A204.1 (cell line): ENCODE measurements around the gene GNAO1.
"Not testable (repeated sequence)": the region's sequence is repeated elsewhere in the genome, so short reads cannot be mapped to it uniquely, and the experiment has no call there.

Experiments used
- FAIRE-seq: peaks from 2 replicates; lab custom pipeline; 2012; peaks lifted over from hg19 to GRCh38; lab: Jason Lieb, UNC

GNAO1 gene

DNA sequence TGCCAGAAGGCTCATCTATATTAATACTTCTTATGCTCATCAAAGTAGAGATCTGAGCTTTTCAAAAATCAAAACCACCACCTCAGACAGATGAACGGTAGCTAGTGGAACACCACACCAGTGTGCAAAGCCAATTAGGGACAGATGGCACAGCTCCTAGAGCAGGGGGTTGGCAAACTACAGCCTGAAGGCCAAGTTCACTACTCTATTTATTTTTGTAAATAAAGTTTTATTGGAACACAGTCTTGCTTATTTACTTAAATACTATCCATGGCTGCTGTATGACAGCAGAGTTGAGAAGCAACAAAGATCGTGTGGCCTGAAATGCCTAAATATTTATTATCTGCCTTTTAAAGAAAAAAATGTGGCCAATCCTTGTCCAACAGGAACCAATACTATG is 177.3 kb downstream of the GNAO1 start:
- no peak for FAIRE-seq

DNA sequence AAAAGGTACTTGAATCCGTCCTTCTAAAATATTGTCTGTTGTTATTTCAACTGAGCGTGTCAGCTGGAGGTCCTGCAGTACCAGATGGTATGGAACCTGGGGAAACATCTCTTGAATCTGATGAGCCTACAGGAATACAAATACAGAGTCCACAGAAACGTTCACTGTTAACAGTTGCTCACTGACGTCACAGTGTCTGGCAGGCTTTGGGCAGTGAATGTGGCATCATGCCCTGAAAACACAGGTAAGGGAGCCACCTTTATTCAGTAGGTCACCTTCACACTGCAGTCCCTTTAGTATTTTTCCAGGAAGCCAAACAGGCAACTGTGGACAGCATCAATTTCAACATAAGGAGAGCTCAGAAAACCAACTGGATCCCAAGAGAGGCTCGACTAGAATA is 177.9 kb downstream of the GNAO1 start:
- no peak for FAIRE-seq

DNA sequence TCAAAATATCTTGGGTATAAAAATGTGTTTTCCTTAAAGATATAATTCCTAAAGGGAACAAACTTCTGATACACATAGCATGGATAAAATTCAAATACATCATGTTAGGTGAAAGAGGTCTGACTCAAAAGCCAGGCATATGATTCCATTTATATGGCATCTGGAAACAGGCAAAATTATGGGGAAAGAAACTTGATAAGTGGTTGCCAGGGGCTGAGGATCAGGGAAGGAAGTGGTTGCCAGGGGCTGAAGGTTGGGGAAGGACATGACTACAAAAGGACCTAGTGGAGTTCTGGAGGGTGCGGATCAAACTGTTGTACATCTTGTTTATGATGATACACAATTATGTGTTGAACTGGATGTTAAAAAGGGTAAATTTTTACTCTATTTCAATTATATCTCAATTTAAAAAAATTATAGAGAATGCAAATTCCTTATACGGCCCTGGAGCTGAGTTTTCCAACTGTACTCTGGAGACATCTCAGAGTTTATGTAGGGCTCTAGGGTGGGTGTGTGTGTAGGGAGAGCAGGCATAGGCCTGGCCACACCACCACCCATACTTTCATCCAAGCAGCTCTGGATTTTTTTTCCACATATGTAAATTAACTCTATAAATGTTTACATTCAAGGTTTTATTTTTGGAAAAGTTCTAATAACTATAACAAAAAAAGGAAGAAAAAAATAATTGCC is 179.0 kb downstream of the GNAO1 start:
- no peak for FAIRE-seq

DNA sequence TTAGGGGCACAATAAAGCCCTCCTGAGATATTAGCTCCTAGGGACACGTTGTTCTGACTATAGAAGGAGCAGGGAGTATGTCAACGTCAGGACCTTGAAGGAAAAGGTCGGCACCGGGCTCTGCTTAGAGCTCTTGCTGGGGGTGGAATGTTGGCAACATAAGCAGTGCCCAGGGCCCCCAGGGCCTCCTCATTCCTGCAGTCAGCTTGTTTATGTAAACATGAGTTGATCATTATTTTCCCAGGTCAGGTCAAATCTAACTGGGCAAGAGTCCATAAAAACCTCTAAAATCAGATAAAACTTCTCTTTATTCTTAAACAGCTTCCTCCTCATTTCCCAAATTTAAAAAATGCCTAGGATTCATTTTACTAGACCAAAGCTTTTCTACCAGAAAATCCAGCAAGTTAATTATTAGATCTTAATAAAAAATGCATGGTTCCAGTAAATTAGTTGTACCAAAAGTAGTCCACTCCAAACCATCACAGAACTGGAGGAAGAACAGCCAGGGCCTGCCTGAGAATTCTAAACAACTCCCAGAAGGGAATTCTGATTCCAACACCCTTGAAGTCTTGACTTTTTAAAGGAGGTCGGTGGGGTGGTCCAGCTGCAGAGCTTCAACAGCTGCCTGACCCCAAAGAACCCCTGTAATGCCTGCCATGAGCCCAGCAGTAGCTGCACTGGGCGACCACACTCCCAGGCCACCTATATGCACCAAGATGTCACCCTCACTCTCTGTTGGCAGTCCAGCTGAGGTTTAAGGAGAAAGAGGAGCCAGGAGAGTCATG is 179.8 kb downstream of the GNAO1 start:
- FAIRE-seq: no peak

DNA sequence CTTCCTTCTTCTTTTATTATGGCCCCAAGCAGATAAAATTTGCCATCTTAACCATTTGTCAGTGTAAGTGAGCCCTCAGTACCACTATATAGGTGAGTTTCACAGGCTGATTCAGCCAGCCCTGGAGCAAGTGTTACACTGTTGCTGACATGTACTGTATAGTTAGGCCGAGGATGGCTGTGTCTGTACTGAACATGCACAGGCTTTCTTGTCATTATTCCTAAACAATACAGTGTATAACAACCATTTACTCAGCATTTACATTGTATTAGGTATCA is 180.3 kb downstream of the GNAO1 start:
- no peak for FAIRE-seq

DNA sequence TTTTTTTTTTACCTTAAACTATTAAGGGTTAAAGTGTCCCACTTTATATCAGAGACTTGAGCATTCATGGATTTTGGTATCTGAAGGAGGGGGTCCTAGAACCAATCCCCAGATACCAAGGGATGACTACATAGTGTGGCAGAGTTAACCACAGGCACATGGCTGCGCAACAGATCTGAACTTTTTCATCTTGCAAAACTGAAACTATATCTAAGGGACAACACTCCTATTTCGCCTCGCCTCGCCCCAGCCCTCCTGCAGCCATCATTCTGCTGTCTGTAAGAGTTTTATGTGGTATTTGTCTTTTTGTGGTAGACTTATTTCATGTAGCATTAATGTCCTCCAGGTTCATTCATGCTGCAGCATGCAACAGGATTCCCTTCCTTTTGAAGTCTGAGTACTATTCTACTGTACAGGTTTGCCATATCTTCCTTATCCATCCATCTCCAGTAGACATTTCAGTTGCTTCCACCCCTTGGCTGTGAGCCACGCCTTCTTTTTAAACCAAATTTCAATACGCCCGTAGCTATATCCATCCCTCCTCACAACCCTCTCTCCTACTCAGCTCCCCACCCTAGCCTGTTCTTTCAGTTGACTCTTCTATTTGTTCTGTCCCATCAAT is 180.8 kb downstream of the GNAO1 start:
- no peak for FAIRE-seq

DNA sequence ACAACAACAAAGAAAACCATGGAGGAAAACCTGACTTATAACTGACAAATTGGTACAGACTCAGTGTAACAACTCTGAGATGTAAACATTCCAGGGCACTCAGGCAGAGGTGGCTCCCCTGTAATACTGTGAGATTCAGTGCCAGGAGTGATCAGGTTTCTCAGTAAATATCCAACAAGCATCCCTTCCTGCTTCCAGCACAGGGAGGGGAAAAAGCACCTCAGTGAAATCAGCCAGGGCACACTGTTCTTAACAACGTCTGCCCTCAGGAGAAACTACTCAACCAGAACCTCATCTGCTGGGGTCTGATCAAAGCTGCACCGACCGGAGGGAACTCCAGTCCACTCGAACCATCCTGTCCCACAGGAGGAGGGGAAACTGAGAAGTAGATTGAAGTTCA is 181.7 kb downstream of the GNAO1 start:
- FAIRE-seq: no peak

DNA sequence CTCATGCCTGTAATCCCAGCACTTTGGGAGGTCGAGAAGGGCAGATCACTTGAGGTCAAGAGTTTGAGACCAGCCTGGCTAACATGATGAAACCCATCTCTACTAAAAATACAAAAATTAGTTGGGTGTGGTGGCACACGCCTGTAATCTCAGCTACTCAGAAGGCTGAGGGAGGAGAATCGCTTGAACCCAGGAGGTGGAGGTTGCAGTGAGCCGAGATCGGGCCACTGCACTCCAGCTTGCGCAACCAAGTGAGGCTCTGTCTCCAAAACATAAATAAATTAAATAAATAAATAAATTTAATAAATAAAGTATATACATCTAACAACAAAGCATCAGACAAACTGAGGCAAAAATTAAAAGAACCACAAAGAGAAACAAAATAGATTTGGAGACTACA is 184.5 kb downstream of the GNAO1 start:
- FAIRE-seq: not testable (repeated sequence)

DNA sequence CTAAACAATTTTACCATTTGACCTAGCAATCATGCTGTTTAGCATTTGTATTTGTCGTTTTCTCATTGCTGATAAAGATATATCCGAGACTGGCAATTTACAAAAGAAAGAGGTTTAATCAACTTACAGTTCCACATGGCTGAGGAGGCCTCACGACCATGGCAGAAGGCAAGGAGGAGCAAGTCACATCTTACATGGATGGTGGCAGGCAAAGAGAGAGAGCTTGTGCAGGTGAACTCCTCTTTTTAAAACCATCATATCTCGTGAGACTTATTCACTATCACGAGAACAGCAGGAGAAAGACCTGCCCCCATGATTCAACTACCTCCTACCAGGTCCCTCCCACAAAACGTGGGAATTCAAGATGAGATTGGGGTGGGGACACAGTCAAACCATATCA is 187.8 kb downstream of the GNAO1 start:
- FAIRE-seq: not testable (repeated sequence)

DNA sequence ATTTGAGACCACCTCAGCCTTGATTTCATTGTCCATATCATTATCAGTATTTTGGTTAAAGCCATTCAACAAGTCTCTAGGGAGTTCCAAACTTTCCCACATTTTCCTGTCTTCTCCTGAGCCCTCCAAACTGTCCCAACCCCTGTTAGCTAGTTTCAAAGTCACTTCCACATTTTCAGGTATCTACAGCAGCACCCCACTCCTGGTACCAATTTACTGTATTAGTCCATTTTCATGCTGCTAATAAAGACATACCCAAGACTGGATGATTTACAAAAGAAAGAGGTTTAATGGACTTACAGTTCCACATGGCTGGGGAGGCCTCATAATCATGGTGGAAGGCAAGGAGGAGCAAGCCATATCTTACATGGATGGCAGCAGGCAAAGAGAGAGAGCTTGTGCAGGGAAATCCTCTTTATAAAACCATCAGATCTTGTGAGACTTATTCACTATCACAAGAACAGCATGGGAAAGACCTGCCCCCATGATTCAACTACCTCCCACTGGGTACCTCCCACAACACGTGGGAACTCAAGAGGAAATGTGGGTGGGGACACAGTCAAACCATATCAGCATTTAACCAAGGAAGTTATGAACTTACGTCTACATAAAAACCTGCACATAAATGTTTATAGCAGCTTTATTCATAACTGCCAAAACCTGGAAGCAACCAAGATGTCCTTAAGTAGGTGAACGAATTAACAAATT is 189.6 kb downstream of the GNAO1 start:
- FAIRE-seq: not testable (repeated sequence)

DNA sequence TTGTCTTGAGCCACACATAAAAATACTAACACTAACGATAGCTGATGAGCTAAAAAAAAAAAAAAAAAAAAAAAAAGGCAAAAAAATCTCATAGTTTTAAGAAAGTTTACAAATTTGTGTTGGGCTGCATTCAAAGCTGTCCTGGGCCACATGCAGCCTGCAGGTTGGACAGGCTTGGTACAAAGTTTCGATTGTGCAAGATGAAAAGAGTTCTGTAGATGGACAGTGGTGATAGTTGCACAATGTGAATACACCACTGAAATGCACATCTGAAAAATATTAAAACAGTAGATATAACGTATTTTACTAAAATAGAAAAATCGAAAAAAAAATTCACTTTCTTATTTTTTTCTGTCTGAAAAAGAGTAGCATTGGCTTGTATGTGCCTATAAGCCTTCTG is 191.2 kb downstream of the GNAO1 start:
- no peak for FAIRE-seq

DNA sequence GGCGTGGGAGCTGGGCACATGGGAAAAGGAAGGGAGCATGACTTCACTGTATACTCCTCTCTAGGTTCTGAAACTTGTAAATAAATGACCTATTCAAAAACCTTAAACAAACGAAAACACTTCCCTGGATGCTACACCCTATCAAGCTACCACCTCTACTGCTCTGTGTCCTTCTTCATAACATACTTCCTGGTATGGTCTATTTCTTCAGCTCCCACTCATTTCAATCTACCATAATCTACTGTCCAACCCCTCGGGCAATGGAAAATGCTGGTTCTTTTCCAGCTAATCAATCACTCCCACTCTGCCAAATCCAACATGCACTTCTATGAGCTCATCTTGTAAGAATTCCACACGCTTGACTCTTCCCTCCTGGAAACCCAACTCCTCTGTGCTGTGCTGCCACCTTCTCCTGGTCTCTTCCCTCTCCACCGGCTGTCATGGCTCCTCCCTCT is 191.6 kb downstream of the GNAO1 start:
- FAIRE-seq: no peak

DNA sequence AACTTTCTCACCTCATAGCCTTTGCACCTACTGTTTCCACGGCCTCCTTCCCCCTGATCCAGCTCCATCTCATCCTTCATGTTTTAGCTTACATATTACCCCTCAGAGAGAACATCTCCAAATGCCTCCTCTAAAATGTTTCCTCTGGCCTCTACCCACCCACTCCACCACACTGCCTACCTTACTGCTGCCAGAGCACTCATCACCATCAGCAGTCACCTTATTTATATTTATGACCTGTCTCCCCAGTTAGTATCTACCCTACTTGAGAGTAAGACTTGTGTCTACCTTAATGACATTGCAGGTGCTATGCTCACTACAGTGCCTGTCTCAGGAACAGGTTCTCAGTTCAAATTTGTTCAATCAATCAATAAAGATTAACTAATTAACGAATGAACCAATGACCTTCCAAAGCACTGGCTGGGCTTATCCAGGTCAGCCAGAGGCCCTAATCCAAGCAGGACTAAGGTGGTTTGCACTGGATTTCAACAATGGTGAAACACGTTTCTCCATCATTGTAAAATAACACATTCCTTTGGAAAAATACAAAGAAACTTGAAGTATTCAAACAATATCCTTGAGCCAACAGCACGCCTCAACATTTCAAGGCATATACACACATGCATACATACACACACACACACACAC is 192.9 kb downstream of the GNAO1 start:
- FAIRE-seq: no peak

DNA sequence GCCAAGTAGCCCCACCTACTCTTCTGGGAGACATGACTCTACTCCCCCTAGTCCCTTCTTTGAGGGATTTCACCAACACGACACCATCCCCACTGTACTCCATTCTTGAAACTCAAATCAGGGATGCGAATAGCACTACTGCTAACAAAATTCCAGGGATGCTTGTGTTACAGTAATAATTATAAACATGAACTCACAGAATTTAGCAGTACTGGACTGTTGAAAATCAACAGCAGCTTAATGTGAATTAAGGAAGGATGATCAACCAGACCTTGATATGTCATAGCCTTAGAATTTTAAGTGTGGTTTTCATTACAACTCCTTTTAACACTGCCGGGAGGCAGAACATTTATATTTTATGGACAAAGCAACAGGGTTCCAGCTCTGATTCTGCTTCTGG is 196.1 kb downstream of the GNAO1 start:
- no peak for FAIRE-seq

DNA sequence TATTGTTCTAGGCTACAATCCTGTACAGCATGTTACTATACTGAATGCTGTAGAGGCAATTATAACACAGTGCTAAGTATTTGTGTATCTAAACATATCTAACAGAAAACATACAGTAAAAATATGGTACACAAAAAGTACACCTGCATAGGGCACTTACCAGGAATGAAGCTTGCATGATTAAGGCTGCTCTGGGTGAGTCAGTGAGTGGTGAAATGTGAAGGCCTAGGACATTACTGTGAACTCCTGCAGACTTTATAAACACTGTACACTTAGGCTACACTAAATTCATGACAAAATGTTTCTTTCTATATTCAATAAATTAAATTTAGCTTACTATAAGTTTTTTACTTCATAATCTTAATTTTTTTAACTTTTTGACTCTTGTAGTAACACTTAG is 196.9 kb downstream of the GNAO1 start:
- FAIRE-seq: no peak

DNA sequence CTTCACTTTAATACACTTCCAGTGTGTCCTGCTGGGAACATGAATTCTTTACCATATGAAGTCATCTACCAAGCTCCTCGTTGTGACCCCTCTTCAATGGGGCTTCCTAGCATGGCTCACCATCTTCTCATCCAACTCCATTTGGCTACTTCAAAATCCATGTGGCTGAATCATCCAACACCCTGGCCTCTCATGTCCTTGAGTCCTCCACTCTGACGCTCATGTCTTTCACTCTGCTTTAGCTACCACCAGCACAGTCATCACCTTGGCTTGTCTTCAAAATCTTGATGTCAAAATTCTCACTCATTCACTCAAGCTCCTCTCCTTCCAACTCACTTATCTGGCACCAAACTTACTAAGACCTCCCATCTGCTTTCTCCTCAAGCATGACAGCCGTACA is 198.3 kb downstream of the GNAO1 start:
- no peak for FAIRE-seq

DNA sequence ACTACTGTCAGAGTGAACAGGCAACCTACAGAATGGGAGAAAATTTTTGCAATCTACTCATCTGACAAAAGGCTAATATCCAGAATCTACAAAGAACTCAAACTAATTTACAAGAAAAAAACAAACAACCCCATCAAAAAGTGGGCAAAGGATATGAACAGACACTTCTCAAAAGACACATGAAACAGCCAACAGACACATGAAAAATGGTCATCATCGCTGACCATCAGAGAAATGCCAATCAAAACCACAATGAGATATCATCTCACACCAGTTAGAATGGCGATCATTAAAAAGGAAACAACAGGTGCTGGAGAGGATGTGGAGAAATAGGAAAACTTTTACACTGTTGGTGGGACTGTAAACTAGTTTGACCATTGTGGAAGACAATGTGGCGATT is 205.4 kb downstream of the GNAO1 start:
- not testable (repeated sequence) for FAIRE-seq

DNA sequence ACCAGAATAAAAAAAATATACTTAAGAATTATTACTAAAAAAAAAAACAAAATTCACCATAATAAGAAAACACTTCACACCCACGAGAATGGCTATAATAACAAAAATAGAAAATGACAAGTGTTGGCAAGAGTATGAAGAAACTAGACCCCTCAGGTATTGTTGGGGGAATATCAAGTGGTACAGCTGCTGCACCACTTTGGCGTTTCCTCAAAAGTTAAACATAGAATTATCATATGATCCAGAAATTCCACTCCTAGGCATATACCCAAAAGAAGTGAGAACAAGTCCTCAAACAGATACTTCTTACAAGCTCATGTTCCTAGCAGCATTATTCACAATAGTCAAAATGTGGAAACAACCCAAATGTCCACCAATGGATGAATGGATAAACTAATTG is 207.8 kb downstream of the GNAO1 start:
- no peak for FAIRE-seq

DNA sequence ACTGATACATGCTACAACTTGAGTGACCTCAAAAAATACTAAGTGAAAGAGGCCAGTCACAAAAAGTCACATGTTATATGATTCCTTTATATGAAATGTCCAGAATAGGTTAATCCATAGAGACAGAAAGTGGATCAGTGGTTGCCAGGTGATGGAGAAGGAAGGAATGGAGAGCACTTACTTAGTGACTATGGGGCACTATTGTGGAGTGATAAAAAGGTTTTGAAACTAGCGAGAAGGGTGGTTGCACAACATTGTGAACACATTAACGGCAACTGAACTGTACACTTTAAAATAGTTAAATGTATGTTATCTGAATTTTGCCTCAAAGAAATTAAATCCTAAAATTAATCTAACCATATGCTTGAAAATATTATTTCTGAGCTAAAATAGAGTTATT is 208.2 kb downstream of the GNAO1 start:
- no peak for FAIRE-seq

DNA sequence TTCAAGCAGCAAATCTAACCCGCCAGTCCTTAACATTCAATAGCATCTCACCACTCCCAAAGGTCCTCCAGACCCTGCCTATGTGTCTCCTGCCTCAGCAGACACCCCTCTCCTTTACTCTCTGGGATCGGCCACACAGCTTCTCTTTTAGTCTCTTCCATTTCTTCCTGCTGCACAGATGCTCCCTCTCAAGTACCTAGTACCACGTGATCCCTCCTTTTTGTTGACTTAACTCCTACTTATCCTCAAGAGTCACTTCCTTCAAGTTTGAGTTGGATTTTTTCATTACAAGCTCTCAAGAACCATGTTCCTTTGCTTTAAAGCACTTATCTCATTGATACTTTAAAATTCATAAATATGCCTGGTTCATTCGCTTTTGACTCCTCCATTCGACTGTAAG is 209.2 kb downstream of the GNAO1 start:
- no peak for FAIRE-seq

DNA sequence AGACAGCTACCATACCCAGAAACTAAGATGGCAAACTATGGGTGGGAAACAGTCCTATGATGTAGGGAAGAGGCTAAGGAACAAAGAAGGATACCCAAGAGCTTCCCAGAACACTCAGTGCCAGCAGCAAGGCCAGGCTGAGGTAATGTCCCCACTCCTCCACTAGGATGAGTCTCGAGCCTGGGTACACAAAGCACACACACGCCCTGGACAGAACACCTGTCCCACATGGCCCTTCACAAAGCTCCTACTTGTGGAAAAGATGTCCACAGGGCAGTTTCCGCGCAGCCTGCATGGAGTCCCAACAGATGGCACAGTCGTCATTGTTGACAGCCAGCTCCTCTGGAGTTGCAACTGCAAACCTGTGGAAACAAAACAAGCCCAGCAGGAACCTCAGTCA is 210.2 kb downstream of the GNAO1 start:
- no peak for FAIRE-seq

DNA sequence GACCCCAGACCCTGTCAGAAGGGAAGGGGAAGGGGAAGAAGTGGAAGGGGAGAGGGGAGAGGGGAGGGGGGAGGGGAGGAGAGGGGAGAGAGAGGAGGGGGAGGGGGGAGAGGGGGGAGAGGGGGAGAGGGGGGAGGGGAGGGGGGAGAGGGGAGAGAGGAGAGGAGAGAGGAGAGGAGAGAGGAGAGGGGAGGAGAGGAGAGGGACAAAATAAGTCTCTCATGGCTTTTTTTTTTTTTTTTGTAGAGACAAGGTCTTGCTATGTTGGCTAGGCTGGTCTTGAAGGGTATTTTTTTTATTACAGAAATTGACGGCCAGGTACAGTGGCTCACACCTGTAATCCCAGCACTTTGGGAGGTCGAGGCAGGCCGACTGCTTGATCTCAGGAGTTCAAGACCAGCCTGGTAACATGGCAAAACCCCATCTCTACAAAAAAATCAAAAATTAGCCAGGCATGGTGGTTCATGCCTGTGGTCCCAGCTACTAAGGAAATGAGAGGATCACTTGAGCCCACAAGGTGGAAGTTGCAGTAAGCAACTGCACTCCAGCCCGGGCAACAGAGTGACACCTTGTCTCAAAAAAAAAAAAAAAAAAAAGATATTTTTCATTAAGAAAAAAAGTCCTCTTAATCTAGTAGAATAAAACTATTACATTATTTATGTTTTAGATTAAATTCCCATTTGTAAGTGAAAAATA is 214.8 kb downstream of the GNAO1 start:
- no peak for FAIRE-seq
